ENCODE results near the gene TSACC.
"Not testable (repeated sequence)": the region's sequence is repeated elsewhere in the genome, so short reads cannot be mapped to it uniquely, and the experiment has no call there.

Gene TSACC

DNA sequence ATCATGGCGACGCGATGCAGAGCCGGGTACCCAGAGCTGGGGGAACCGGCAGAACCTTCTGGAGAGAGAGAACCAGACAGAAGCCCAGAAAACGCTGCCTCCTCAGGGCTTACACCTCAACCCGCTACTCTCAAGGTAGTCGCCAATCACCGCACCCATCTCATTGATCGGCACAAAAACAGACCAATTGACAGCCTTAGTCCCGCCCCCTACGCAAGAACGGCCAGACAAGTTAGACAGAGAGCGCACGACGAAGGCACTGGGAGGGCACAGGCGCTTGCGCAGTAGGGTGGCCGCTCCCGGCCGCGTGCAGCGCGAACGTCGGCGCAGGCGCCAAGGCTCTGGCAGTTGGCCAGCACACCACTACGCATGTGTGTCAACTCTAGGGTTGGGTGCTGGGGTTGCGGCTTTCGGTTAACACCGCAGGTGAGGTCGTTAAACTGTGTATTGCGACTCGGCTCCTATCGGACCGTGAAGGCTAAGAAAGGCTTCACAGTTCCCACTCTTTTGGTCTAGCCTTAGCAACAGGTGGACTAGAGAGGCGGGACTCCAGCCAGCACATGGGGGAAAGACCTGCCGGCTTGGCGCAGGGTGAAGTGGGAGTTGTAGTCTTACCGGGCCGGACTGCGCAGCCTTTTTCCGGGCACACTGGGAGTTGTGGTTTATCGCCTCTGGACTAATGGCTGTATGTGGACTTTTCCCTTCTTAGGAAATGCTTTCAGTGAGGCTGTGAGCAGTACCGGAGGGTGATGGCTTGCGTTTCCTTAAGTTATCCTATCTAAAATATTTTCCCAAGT lies at the start of gene TSACC, which contains the start of gene CCT3:
TSACC (plus strand) TSS at position 347 of the 797 bp plus-strand sequence. CDS start 1,232 bp downstream, outside the sequence.
CCT3 (minus strand) TSS at position 113 of the 797 bp plus-strand sequence; CDS start at position 5, 108 bp downstream.
- peak; percentile 99 for DNase-seq

DNA sequence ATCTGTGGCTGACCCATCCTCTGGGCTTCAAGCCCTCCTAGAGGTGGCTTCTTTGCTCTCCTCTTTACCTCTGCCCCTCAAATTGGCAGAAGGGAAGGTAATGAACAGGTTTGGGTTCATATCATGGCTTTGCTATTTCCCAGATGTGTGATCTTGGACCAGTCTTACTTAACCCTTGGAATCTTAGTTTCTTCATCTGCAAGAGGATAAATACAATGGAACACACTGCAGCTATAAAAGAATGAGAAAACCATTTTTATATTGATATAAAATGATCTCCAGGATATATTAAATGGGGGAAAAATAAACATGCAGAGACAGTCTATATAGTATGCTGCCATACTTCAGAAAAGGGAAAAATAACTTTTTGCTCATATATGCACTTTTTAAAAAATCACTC lies 48.5 kb upstream of the TSACC start:
- no peak for DNase-seq

DNA sequence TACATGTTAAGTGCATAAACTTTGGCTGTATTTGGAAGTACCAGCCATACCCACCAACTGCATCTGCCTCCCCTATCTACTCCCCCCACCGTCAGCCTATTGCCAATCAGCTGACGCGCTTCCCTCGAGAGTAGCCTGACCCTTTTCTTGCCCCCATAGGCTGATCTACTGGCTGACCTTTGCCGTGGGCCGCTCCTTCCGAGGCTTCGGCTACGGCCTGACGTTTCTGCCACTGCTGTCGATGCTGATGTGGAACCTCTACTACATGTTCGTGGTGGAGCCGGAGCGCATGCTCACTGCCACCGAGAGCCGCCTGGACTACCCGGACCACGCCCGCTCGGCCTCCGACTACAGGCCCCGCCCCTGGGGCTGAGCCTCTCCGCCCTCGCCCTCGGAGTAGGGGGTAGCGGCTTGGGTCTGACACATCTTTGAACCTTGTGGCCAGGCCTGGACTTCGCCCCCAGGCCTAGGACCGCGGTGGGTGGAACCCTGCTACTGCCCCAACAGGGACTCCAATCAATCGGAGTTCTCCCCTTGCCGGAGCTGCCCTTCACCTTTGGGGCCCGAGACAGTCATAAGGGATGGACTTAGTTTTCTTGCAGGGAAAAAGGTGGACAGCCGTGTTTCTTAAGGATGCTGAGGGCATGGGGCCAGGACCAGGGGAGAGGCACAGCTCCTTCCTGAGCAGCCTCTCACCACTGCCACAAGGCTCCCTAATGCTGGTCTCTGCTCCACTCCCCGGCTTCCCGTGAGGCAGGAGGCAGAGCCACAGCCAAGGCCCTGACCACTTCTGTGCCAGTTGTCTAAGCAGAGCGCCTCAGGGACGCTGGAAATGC lies 46.9 kb upstream of the TSACC start:
- DNase-seq: peak in 1 of 2 donors; percentile 42

DNA sequence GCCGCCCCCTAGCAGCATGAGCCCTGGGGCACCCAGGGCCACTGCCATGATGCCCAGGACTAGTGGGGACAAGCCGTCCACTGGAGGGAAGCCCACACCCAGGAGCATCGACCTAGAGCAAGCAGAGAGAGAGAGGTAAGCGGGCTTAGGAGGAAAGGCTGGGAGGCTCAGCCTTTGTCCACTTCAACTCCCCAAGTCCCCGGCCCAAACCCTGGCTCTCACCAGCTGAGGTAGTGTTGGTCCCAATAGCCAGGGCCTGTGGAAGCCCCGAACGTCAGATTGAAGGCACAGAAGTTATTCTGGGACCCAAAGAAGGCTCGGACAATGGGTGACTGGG lies 45.3 kb upstream of the TSACC start:
- no peak for DNase-seq

DNA sequence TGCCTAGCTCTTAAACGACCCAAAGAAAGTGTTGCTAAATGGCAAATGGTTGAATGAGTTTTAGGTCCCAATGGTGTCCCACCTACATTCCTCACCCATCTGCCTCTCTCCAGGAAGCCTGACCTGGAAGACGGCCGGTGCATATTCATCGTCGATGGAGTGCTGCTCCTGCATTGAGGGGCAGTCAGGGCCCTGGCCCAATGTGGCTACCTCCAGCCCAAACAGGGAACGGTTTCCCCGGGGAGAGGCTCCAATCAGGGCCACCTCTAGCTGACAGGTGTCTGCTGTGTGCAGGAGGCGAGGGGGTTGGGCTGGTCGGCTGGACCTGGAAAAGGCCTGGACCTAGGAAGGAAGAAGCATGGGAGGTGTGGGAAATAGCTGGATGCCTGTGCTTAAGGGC lies 44.4 kb upstream of the TSACC start:
- no peak for DNase-seq

DNA sequence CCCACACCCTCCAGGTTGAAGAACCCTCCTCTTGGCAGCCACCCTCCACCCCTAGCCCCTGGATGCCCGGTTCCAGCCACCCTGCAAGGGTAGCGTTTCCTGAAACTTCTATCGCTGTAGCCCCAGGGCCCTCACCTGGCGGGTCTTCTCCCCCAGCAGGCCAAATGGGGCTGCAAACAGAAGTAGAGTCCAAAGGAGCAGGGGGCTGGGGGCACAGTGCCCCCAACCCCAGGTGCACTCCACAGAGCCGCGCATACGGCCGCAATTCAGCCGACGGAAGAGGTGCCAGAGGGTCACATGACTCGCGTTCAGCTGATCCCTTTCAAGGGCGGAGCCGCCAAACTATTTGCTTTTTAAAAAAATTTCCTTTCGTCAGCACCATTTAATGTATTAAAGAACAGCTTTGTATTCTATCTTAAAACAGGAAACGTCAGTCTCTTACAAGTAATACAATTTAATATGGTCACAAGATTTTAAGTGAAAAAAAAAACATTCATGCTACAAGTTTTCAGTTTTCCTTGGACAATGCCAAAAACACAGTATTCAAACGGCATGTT lies 42.9 kb upstream of the TSACC start, which contains the start of gene GLMP:
GLMP (minus strand) TSS at position 289 of the 557 bp plus-strand sequence; CDS start at position 255, 34 bp downstream.
- DNase-seq: peak; percentile 60 to 61

DNA sequence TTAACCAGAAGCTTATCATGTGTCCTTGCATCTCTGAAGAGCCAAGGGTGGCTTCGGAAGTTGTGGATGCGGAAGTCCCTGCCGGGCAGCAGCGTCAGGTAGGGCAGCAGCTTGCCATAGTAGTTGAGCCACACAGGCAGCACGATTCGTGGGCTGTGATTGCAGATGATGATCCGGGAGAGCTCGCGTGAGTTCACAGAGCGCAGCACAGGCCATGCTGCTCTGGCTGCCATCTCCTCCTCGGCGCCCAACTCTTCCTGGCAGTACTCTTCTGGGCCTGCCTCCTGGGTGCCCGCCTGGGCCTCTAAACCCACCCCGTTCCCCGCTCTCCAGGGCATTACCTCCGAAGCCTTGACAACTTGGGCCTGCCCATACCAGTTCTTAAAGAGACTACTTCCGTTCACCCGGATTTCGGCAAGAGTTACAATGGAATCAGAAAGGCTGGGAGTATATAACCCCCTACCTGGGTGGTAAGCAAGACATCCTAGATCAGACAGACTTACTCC lies 39.4 kb upstream of the TSACC start, which contains the start of gene VHLL:
VHLL (minus strand) TSS at position 456 of the 506 bp plus-strand sequence; CDS start at position 338, 118 bp downstream.
- no peak for DNase-seq

DNA sequence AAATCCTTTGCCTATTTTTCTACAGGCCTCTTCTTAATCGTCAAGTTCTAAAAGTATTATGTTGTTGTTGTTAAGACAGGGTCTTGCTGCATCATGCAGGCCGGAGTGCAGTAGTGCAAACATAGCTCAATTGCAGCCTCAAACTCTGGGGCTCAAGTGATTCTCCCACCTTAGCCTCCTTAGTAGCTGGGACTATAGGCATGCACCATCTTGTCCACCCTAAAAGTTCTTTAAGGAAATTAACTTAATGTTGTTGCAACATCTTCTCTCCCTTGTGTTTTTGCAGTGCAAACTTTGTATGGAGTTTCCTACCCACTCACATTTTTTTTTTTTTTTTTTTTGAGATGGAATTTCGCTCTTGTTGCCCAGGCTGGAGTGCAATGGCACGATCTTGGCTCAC lies 35.1 kb upstream of the TSACC start:
- no peak for DNase-seq

DNA sequence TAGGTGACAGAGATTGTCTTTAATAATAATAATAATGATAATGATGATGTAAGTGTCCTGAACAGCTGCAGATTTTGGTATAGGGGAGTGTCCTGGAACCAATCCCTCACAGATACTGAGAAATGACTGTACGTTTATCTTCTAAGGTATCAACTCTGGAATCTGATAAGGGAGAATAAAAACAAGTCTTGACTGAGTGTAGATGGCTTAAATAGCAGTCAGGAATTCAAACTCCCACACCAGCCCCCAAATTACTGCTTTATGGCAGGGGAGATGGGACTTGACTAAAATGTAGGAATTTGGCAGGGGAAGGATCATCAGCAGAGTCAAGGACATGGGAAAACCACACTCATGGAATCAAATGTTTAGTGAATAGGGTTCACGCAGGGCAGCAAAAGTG lies 33.1 kb upstream of the TSACC start:
- no peak for DNase-seq

DNA sequence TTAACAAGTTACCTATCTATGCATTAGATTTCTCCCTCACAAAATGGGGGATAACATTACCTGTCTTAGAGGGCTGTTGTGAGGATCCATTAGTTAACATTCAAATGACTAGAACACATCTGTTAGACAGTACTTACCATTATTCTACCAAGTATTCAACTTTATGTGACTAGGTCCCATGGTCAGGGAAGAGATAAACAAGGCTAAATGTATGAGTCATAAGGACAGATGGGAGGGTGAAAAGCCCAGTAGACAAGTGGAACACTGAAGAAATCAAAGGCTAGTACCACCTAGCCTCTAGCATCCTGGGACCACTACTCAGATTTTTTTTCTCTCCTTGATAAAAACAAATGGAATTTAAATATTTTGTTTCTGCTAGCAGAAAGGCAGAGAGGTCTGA lies 30.2 kb upstream of the TSACC start:
- DNase-seq: no peak

DNA sequence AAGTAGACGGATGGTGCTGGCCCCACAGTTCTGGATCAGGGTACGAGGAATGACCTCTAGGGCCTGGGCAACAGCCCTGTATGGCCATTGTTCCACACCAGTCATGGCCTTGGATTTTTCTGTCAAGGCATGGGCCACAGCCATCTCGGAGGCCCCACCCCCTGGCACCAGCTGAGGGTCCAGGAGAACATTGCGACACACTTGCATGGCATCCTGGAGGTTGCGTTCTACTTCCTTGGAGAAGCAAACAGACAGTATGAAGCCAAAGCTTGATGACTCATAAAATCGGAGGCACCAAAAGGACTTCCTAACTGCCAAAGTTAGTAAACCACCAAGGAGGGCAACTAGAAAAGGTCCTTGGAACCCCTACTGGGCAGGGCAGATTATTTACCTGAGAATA lies 27.4 kb upstream of the TSACC start:
- no peak for DNase-seq

DNA sequence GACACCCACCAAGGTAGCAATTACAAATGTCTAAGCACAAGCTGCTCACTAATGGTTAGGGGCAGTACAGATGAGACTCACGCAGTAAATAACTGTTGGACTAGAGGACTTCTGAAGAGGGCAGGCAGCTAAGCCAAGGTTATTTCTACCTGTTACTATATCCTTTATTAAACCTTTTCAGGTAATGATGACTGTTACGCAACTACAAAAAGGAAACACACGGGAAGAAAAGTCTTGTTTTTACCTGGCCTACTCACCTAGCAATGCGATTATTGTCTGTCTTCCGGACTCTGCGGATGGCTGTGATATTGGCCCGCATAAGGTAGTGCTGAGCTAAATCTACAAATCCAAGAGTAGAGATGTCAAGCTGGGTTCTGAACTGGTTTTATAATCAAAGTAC lies 21.4 kb upstream of the TSACC start:
- DNase-seq: no peak

DNA sequence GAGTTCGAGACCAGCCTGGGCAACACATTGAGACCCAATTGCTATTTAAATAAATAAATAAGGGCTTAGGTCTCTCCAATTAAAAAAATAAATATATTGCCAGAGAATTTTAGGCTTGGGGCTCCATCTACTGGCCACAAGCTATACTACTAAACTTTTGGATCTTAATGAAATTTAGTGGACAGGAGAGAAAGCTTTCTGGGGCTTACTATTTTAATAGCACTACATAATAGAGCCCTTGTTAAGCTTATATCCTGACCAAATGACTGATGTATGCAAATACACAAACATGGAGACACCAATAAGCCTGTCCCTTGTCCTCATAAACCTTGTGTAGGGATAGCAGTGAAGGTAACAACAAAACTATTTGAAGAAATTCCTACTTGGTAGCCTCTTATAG lies 18.7 kb upstream of the TSACC start:
- no peak for DNase-seq

DNA sequence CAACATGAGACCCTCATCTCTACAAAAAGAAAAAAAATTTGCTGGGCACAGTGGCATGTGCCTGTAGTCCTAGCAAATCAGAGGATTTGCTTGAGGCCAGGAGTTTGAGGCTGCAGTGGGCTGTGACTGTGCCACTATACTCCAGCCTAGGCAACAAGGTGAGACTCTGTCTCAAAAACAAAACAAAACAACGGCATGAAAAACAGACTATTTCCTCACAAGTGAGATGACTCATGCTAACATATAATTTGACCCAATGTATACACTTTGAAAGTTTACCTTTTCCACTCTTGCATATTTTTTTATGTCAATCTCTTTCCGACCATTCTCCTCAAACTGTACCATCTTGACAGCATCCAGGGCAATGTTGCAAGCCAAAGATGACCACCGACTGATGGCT lies 17.8 kb upstream of the TSACC start:
- DNase-seq: no peak

DNA sequence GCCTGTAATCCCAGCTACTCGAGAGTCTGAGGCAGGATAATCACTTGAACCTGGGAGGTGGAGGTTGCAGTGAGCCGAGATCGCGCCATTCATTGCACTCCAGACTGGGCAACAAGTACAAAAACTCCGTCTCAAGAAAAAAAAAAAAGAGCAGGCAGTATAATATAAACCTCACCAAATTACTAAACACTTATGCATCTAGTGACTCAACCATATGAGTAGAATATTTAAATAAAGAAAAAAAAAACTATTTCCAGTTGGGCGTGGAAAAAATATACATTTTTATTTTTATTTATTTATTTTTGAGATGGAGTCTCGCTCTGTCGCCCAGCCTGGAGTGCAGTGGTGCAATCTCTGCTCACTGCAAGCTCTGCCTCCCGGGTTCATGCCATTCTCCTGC lies 15.1 kb upstream of the TSACC start:
- DNase-seq: not testable (repeated sequence)

DNA sequence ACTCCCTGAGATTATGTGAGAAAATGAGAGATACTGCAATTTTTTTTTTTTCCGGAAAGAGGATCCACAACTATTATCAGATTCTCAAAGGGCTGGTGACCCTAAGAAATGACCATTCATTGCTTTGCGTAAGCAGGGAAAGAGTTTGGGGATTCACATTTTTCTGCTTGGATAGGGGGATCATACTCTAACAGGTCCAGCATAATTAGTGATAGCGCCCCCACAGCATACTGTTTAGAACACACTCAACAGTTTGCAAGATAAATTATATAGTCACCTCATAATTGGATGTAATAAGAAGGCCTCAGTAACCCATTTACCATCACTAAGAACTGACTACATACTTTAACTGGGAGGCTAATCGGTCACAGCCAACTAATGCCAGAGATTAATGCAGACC lies 2.1 kb upstream of the TSACC start:
- DNase-seq: no peak

DNA sequence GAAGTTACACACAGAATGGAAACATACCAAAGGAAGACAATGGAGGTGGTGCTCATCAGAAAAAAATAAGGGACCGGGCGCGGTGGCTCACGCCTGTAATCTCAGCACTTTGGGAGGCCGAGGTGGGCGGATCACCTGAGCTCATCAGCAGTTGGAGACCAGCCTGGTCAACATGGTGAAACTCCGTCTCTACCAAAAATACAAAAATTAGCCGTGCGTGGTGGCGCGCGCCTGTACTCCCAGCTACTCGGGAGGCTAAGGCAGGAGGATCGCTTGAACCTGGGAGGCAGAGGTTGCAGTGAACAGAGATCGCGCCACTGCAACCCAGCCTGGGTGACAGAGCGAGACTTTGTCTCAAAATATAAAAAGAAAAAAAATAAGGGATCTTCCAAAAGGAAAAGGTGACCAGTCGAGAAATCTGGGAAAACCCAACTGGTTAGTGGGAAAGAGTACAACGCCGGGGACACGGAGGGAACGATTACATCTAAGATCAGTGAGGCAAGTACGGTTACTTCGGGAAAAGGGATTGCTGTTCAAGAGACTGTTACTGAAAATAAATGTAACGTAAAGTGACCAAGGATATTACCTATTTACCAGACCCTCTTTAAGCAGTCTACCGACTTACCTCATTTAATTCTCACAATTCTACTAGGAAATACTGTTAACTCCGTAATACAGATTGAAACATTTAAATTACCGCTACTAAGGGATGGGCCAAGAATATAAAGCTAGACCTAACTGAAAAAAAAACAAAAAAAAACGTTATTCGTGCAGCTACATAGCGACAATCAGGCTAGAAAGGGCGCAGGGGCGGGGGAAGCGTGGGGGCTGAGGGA lies 1.1 kb upstream of the TSACC start:
- peak in 1 of 2 donors; percentile 30 for DNase-seq

DNA sequence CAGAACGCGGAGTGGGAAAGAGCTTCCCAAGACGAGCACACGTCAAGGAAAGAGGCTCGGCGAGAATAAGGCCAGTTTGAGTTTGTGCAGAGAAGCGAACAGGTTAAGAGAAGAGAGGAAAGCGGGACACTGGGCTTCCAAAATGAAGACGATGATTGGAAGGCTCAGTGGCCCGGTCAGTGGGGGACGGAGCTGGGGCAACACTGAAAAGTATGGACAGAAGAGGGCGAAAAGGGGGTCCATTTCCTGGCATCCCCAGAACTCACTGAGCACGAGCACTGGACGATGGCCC lies 492 bp upstream of the TSACC start:
- peak in 1 of 2 donors; percentile 49 for DNase-seq

DNA sequence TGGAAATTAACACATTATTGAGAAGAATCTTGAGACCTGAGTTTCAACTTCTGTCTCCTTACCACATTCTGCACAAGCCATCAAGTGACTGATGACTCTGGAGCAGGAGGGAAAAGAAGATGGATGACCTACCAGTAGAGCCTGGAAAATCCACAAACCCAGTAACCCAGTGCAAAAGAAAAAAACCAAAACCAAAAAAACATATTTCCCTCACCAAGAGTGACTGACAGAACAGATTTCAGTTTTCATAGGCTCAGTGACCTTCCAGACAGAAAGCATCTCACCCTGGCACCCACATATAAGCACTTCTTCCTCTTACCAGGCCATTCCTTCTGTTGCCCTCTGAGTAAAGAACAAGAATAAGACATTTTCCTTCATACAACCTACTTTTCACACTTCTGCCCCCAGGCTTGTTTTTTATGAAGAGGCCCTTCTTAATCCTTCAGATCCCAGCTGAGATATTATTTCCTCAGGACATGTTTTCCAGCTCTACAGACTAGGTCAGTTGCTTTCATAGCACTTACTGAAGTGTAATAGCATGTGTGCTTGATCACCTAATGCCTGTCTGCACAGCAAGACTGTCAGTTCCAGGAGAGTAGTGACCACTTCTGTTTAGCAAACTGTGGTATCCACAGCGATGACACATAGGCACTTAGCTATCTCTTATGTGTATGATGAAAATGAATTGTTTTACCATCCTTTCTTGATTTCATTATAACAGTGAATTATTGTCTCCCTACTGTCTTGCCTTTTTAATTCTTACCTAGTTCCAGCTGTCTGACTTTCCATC lies 4.0 kb downstream of the TSACC start:
- no peak for DNase-seq

DNA sequence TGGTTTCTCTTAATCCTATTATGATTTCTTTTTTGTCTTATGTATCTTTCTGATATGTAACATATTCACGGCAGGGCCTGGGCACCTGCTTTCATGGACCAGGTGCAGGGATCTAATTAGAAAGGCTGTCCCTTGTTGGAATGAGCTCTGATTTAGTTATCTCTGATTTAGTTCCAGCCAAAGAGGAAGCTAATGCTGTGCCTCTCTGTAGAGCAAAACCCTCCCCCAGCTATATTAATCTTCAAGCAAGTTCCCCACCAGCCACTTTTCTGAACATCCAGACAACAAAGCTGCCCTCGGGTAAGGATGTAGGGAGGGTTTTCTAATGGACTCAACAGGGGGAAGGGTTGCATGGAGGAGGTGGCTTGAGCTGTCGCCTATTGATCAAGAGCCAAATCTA lies 6.1 kb downstream of the TSACC start:
- DNase-seq: no peak

DNA sequence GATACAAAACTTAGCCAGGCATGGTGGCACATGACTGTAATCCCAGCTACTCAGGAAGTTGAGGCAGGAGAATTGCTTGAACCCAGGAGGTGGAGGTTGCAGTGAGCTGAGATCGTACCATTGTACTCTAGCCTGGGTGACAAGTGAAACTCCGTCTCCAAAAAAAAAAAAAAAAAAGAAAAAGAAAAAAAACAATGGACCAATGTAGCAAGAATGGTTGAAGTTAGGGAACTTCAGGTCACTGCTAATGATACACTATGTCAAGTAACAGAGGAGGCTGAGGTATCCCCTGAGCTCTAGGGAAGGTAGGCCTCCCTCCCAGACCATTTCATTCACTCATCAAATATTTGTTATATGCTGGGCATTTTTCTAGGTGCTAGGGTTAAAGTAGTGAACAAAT lies 7.7 kb downstream of the TSACC start:
- not testable (repeated sequence) for DNase-seq

DNA sequence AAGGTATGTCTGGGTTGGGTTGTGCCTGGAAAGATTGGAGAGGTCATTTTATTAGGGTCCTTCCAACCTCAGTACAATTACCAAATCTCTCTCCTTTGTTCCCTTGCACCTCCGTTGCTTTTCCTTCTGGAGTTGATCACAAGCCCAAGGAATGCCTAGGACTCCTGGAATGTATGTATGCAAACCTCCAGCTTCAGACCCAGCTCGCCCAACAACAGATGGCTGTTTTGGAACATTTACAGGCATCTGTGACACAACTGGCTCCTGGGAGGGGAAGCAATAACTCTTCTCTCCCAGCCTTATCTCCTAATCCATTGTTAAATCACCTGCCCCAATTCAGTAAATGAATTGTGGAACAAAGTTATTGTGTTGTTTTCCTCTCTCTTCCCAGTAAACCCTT lies 8.3 kb downstream of the TSACC start:
- no peak for DNase-seq

Measured in stimulated activated CD4-positive, alpha-beta T cell treated with anti-CD3 and anti-CD28 coated beads, Interleukin-2, amount 100 ng/mL, for 24 hours (primary cell).